ENCODE results near the gene CDC42EP1. TPM values are rescaled to one million over a fixed set of nuclear protein-coding genes. Genes with fewer than 3 reads are reported as not detected.
A peak's percentile ranks its signal among the peaks of the same experiment; 100 is the strongest.
"Not testable (repeated sequence)": the region's sequence is repeated elsewhere in the genome, so short reads cannot be mapped to it uniquely, and the experiment has no call there.

The CDC42EP1 gene
- total RNA-seq, 1 donor from 2014 or later = 2.1 TPM

DNA sequence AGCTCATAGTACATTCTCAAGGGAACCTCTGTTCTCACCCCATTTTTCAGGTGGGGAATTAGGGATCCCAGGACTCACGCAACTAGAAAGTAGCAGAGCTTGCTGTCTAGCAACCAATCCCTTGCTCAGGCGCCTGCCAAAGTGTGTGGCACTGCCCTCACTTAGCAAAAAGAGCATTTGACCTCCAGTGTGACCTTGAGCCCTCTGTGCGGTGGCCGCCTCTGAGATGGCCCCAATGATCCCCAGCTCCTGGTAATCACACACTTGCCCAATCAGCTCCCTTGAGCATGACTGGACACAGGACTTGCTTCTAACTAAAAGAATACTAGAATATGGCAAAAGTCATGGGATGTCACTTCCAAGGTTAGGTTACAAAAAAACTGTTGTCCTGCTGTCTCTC is 22.2 kb downstream of the CDC42EP1 start:
- DNase-seq = no peak
- TF ChIP-seq, protein P1, sequence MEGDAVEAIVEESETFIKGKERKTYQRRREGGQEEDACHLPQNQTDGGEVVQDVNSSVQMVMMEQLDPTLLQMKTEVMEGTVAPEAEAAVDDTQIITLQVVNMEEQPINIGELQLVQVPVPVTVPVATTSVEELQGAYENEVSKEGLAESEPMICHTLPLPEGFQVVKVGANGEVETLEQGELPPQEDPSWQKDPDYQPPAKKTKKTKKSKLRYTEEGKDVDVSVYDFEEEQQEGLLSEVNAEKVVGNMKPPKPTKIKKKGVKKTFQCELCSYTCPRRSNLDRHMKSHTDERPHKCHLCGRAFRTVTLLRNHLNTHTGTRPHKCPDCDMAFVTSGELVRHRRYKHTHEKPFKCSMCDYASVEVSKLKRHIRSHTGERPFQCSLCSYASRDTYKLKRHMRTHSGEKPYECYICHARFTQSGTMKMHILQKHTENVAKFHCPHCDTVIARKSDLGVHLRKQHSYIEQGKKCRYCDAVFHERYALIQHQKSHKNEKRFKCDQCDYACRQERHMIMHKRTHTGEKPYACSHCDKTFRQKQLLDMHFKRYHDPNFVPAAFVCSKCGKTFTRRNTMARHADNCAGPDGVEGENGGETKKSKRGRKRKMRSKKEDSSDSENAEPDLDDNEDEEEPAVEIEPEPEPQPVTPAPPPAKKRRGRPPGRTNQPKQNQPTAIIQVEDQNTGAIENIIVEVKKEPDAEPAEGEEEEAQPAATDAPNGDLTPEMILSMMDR (IDR thresholded peaks at IDR 0.05; ENCODE audit: partially characterized antibody, unreplicated experiment) = no peak
- Mint-ChIP-seq H3K4me3 (ENCODE audit: unreplicated experiment) (no peak overlapping the region), H3K27me3 (ENCODE audit: unreplicated experiment) (peaks cover 3% of the 10 kb centered on the region), H3K36me3 (ENCODE audit: unreplicated experiment) (no peaks in the 10 kb centered on the region), H3K27ac (ENCODE audit: unreplicated experiment) (no peak overlapping the region), H3K4me1 (ENCODE audit: low read depth, unreplicated experiment) (no peaks in the 10 kb centered on the region), H3K9me3 (ENCODE audit: unreplicated experiment) (peaks cover 3% of the 10 kb centered on the region)

DNA sequence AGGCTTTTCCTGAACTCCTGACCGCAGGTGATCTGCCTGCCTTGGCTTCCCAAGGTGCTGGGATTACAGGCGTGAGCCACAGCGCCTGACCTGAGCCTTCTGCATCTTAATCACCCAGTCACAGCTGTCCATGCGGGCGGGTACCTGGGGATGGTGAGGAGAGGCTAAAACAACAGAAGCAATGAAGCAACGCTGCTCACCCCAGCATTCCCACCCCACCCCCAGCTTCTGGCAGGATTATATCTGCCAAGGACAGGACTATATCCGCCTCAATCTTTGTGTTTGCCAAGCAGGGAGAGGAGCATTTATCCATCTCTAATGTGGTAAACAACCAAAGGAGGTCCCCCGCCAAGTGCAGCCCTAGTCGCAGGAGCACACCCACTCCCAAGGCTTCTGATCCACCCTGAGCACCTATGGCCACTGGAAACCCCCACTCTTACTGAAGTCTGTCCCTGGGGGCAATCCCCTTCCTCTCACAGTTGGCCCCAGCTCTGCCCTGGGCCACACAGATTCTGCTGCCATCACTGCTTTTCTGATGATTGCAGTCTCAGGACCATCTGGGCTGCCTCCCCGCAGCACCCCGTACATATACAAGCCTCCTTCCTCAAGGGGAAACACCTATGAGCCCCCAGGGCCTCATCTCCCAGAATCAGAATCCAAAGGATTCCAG is 28.4 kb downstream of the CDC42EP1 start:
- Mint-ChIP-seq H3K4me3 (ENCODE audit: unreplicated experiment) (no peak overlapping the region), H3K27me3 (ENCODE audit: unreplicated experiment) (peaks cover 3% of the 10 kb centered on the region), H3K27ac (ENCODE audit: unreplicated experiment) (no peak overlapping the region), H3K36me3 (ENCODE audit: unreplicated experiment) (no peaks in the 10 kb centered on the region), H3K9me3 (ENCODE audit: unreplicated experiment) (peaks cover 3% of the 10 kb centered on the region), H3K4me1 (ENCODE audit: low read depth, unreplicated experiment) (peaks cover 1% of the 10 kb centered on the region)
- no peak for DNase-seq
- TF ChIP-seq, protein P1 (IDR thresholded peaks at IDR 0.05; ENCODE audit: partially characterized antibody, unreplicated experiment) = no peak

DNA sequence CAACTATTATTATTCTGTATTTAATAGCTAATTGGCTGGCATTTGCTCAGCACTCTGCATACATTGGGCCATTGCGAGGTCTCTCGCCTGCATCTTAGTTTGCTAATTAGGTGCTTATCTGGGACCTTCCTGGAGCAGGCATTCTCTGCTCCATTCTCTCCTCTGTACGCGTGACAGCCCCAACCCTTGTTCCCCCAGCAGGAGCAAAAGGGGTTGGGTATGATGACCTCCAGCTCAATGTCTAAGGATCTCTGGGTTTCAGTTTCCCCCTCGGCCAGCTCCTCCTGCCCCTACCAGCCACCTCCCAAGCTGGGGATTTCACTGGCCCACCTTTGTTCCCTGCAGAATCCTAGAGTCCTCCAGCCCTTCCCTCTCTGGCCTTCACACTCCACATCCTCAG is 29.4 kb downstream of the CDC42EP1 start:
- Mint-ChIP-seq H3K4me1 (ENCODE audit: low read depth, unreplicated experiment) (peaks cover 1% of the 10 kb centered on the region), H3K4me3 (ENCODE audit: unreplicated experiment) (no peak overlapping the region), H3K27me3 (ENCODE audit: unreplicated experiment) (peaks cover 3% of the 10 kb centered on the region), H3K36me3 (ENCODE audit: unreplicated experiment) (no peaks in the 10 kb centered on the region), H3K27ac (ENCODE audit: unreplicated experiment) (no peak overlapping the region), H3K9me3 (ENCODE audit: unreplicated experiment) (peaks cover 4% of the 10 kb centered on the region)
- DNase-seq = no peak
- TF ChIP-seq, protein P1 (IDR thresholded peaks at IDR 0.05; ENCODE audit: partially characterized antibody, unreplicated experiment) = no peak

DNA sequence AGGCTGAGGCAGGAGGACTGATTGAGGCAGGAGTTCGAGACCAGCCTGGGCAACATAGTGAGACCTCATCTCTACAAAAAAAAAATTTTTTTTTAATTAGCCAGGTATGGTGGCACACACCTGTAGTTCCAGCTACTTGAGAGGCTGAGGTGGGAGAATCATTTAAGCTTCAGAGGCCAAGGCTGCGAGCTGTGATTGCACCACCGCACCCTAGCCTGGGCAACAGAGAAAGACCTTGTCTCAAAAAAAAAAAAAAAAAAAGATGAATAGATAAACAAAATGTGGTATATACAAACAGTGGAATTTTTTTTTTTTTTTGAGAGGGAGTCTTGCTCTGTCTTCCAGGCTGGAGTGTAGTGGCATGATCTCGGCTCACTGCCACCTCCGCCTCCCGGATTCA is 30.8 kb downstream of the CDC42EP1 start:
- not testable (repeated sequence) for H3K4me3 Mint-ChIP-seq (ENCODE audit: unreplicated experiment)

DNA sequence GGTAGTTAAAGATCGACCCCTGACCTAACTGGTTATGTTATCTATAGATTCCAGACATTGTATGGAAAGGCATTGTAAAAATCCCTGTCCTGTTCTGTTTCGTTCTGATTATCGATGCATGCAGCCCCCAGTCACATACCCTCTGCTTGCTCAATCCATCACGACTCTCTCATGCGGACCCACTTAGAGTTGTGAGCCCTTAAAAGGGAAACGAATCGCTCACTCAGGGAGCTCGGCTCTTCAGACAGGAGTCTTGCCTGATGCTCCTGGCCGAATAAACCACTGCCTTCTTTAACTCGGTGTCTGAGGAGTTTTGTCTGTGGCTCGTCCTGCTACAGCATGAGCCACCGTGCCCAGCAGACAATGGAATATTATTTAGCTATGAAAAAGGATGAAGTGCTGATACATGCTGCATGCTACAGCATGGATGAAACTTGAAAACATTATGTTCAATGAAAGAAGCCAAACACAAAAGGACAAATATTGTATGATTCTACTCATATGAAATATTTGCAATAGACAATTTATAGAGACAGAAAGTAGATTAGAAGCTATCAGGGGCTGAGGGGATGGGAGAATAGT is 31.6 kb downstream of the CDC42EP1 start:
- H3K27ac Mint-ChIP-seq (ENCODE audit: unreplicated experiment) = no peak overlapping the region
- TF ChIP-seq, protein P1 (IDR thresholded peaks at IDR 0.05; ENCODE audit: partially characterized antibody, unreplicated experiment) = no peak
- H3K27me3 Mint-ChIP-seq (ENCODE audit: unreplicated experiment) = peaks cover 6% of the 10 kb centered on the region
- peaks cover 4% of the 10 kb centered on the region for H3K9me3 Mint-ChIP-seq (ENCODE audit: unreplicated experiment)
- no peak for DNase-seq
- no peaks in the 10 kb centered on the region for H3K36me3 Mint-ChIP-seq (ENCODE audit: unreplicated experiment)
- H3K4me1 Mint-ChIP-seq (ENCODE audit: low read depth, unreplicated experiment) = peaks cover 1% of the 10 kb centered on the region
- peak overlapping the region; percentile 63 for H3K4me3 Mint-ChIP-seq (ENCODE audit: unreplicated experiment)

More for the DNA sequence above, 30.8 kb downstream of the CDC42EP1 start:
- not testable (repeated sequence) for DNase-seq; H3K9me3 Mint-ChIP-seq (ENCODE audit: unreplicated experiment); H3K4me1 Mint-ChIP-seq (ENCODE audit: low read depth, unreplicated experiment); H3K27ac Mint-ChIP-seq (ENCODE audit: unreplicated experiment); H3K27me3 Mint-ChIP-seq (ENCODE audit: unreplicated experiment); H3K36me3 Mint-ChIP-seq (ENCODE audit: unreplicated experiment)
